GM18507 (cell line): ENCODE measurements around the gene ERICH6.
A peak's percentile ranks its signal among the peaks of the same experiment; 100 is the strongest.

Experiments
- DNase-seq: peaks from one replicate; pipeline ENCODE4 v3.0.0; 2011; ENCODE audit warnings: low read depth; ENCODE audit not compliant: insufficient read length; ENCODE audit errors: extremely low spot score
- FAIRE-seq: peaks from 2 replicates; lab custom pipeline; 2011; peaks lifted over from hg19 to GRCh38; lab: Jason Lieb, UNC

The ERICH6 gene

DNA sequence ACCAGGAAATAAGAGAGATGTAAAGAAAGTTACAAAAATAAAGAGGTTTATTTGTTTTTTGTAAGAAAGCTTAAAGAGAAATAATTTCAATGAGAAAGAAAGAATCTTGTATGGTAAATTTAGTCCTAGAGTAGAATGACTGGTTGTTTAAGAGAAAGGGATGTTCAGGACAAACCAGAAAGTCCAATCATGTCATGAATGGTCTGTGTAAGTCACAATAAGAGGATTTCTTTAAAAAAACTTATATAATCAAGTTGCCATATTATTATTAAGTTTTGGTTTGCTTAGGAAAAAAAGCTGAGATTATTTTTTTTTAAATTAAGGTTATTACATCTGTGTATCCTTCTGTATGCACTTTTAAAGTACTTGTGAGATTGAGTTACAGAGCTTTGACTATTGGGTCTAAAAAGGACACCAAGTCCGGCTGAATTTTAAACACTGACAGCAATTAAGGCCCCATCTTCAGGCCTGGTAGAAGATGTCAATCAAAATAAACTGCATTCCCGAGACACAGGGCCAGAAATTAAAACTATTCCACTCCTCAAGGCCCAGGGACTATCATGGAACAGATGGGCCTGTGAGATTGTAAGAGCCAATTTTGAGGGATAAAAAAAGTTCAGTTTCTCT lies 12.2 kb downstream of the ERICH6 start:
- FAIRE-seq, result no peak
- no peak for DNase-seq

DNA sequence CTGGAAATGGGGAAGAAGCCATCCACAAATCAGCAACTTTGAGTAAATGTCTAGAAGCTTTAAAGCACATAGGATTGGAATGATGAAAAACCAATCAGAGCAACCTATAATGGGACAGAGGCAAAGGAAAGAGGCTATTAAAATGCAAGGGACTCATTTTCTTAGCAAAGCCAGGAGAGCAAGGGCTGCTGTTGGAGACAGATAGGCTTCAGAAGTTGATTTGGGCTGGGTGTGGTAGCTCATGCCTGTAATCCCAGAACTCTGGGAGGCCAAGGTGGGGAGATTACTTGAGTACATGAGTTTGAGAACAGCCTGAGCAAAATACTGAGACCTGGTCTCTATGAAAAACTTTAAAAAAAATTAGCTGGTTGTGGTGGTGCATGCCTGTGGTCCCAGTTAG lies 16.1 kb downstream of the ERICH6 start:
- no peak for FAIRE-seq

DNA sequence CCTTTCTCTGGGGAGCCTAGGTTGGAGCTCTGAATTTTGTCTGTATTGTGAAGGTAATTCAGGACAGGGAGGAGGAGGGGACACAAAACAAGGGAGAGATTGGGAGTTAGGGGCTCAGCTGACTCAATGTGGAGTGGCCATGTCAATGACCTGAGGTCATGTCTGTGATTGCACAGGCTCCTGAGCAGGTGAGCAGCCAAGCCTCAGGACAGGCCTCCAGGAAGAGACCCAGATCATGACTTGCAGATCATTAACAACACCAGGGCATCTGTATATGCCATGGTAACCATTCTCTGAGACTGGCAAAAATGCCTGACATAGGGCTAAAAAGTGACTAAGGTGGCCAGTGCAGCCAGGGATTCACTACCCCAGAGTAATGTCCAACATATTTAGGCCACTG lies 20.9 kb downstream of the ERICH6 start:
- no peak for FAIRE-seq
- DNase-seq, result no peak

More for the DNA sequence above, 16.1 kb downstream of the ERICH6 start:
- no peak for DNase-seq

DNA sequence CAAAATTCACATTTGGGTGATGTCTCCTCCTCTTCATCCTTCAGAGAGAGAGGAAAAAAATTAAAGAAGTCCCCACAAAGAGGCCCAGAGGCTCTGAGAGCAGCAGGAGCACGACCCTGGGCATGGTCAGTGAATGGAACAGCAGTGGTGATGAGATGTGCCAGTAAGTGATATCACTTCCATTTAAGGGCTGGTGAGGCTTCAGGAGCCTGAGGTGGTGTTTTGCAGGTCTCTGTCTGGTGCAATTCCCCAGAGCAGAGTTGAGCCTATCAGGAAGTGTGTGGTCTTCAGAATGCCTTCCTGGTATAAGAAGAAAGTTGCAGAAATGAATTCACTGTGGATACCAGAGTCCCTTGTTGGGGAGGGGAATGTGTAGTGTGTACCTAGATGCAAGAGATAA lies 21.4 kb downstream of the ERICH6 start:
- FAIRE-seq, result no peak
- DNase-seq, result no peak

DNA sequence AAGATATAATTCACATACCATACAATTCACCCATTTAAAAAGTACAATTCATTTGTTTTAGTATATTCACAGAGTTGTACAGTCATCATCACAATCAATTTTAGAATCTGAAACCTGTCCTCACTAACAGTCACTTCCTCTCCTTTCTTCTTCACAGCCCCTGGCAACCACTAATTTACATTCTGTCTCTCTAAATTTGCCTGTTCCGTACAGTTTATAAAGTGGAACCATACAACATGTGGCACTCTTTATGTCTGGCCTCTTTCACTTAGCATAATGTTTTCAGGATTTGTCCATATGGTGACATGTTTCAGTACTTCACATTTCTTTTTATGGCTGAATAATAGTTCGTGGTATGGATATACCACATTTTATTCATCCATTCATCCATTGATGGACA lies 22.7 kb downstream of the ERICH6 start:
- DNase-seq (no peak), FAIRE-seq (peak; percentile 93)

DNA sequence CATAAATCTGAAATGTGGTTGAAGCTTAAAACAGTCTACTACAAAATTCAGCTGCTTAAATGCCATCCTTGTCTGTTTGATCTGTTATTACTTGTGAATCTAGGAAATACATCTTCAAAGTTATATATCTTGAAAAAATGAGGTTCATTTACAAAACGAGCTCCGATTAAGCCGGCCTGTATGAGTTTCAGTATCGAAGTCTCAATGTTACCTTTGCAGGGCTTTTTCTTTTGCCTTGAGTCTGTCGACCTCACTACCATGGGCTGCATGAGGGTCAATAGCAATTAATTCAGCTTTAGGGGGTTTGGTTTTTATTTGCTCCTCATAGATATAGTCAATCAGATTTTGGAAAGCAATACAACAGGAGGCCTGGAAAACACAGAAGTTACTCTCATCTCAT lies 23.2 kb downstream of the ERICH6 start:
- DNase-seq (no peak), FAIRE-seq (no peak)

DNA sequence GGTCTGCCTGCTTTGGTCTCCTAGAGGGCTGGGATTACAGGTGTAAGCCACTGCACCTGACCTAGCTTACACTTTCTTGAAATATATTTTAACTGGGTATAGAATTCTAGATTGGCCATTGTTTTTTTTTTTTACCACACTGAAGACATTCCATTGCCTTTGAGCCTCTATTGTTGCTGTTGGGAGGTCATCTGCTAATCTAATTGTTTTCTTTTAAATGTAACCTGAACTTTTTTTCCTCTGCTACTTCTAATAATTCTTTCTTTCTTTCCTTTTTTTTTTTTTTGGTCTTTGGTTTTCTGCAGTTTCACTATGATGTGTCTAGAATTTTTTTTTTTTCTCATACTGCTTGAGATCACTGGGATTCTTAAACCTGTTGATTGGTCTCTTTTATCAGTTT lies 28.1 kb downstream of the ERICH6 start:
- peak; percentile 50 for FAIRE-seq
- no peak for DNase-seq

DNA sequence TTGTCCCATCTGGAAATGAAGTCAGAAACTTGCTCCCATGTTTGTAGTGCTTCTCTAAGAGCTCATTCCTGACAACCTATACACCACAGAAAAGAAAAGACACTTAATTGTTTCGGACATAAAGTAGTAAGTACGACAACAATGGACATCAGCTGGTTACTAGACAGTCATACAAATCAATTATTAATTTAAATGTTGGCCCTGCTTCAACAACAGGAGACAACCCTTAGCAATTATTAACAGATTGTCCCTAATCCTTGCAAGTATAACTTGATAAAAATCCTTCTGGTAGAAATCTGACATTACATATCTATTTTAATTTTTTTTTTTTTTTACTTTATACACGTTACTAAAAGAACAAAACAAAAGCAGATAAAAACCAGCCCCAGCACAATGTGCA lies 29.8 kb downstream of the ERICH6 start:
- DNase-seq (no peak), FAIRE-seq (no peak)

DNA sequence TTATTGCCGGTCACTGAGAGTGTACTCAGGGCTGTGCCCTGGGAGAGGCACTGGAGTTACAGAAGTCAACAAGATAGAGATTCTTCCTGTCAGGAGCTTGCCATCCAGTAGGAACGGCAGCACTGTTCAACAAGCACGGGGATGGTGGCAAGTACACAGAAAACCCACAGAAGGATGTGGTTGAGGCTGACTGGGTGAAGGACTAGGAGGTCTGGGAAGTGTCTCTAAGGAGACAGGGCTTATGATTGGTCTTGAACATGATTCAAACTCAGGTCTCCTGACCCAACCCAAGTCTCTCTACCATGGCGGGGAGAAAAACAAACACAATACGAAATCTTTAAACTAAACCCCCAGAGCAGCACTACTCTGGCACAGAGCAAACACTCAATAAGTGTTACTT lies 37.6 kb downstream of the ERICH6 start:
- FAIRE-seq (no peak), DNase-seq (no peak)

DNA sequence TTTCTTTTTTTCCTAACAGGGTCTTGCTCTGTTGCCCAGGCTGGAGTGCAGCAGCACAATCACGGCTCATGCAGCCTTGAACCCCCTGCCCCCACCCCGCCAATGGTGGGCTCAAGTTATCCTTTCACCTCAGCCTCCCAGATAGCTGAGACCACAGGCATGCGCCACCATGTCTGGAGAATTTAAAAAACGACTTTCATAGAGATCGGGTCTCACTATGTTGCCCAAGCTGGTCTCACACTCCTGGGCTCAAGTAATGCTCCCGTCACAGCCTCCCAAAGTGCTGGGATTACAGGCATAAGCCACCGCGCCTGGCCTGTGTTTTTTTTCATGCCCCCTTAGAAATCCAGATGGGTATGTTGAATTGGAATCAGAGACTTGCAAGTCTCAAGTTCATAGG lies 40.3 kb downstream of the ERICH6 start:
- no peak for FAIRE-seq

DNA sequence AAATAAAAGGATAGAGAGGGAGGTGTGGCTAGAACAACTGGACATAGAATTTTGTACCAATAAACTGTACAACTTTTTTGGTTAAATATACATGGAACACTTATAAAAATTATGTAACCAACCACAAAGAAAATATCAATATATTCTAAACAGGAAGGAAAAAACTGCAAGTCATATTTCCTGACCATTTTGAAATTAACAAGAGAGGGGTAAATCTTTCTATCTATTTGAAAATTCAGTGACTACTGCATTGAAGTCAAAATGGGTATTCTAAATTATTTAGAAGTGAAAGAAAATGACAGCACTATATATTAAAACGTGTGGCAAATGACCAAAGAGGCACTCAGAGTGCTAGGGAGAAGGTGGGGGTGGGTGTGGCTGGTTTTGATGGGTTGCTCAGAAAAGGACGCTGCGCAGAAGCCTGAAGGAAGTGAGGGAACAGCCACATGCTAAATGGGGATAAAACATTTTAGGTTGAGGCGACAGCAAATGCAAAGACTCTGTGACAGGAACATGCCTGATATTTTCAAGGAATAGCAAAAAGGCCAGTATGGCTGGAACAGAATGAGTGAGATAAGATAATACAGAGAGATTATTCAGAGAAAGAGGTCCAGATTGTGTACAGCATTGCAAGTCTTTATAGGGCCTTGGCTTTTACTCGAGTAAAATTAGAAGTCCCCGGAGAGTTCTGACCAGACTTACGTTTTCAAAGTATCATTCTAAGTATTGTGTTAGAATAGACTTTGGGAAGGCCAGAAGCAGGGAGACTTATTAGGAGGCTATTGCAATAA lies 41.1 kb downstream of the ERICH6 start:
- DNase-seq, result no peak
- no peak for FAIRE-seq

More for the DNA sequence above, 40.3 kb downstream of the ERICH6 start:
- DNase-seq, result no peak

DNA sequence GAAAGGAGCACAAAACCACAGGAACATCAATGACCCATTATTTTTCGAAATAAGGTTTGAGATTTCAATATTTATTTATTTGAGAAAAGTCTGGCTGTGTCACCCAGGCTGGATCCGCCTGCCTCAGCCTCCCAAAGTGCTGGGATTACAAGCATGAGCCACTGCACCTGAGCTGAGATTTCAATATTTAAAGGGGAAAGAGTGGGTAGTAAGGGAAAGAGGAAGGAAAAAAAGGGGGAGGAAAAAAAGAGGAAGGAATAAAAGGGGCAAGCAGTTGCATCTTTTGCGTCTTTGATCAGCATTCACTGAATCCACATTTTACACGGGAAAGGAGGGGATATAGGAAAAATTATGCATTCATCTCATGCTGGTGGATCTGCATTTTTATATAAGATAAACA lies 47.4 kb downstream of the ERICH6 start:
- no peak for DNase-seq
- FAIRE-seq, result no peak

DNA sequence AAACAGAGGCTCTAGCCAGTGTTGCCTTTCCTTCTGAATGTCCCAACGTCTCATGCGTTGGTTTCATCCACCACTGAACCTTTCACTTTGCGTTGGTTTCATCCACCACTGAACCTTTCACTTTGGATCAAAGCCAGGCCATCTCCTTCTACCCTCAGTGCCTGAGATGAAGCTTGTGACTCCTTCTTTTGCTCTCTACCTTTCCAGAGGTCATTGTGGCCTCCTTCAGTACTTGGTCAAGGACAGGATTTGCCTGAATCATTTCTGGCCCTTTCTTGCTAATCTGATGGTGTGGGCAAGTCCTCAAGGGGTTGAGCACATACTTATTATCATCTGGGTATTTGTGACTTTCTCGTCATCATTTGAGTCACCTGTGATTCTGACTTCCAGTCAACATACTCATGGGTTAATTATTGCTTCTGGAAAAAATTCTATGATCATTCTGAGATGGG lies 50.6 kb downstream of the ERICH6 start:
- no peak for DNase-seq

DNA sequence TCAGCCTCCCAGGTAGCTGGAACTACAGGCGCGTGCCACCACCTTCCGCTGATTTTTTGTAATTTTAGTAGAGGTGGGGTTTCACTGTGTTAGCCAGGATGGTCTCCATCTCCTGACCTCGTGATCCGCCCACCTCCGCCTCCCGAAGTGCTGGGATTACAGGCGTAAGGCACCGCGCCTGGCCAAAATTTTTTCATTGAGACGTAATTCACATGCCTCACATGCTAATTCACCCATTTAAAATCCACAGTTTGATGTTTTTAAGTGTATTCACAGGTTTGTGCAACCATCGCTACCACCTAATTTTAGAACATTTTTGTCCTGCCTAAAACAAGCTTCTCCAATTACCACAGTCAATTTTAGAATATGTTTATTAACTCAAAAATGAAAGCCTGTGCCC lies 63.5 kb downstream of the ERICH6 start:
- FAIRE-seq, result no peak

More for the DNA sequence above, 50.6 kb downstream of the ERICH6 start:
- FAIRE-seq, result peak; percentile 70

DNA sequence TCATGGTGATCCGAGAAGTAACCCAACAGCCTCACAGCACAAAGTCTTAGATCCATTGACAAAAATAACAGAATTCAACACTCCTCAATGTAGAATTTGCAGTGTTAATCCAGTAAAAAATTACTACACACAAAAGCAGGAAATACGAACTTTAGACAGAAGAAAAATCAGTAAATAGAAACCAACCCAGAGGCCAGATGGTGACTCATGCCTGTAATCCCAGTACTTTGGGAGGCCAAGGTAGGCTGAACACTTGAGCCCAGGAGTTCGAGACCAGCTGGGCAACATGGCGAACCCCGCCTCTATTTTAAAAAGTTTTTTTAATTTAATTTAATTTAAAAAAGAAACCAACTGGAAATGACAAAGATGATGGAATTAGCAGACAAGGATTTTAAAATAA lies 64.5 kb downstream of the ERICH6 start:
- FAIRE-seq (no peak), DNase-seq (no peak)

More for the DNA sequence above, 63.5 kb downstream of the ERICH6 start:
- no peak for DNase-seq

DNA sequence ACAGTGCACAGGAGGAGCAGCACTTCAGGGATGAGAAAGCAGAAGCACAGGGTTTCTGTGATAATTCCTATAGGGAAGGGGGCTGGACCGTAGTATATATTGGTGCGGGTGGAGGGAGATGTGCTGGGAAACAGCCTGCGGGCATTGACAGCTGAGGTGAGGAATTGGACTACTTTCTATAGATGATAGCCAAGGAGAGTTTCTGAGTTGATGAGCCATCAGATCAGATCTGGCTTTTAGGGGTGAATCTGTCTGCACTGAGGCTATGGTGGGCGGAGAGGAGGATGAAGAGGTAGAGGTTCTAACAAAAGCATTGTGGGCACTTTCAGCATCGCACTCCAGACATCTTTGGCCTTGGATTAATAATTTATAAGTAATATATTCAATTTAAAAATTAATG lies 67.5 kb downstream of the ERICH6 start:
- no peak for DNase-seq
- no peak for FAIRE-seq

DNA sequence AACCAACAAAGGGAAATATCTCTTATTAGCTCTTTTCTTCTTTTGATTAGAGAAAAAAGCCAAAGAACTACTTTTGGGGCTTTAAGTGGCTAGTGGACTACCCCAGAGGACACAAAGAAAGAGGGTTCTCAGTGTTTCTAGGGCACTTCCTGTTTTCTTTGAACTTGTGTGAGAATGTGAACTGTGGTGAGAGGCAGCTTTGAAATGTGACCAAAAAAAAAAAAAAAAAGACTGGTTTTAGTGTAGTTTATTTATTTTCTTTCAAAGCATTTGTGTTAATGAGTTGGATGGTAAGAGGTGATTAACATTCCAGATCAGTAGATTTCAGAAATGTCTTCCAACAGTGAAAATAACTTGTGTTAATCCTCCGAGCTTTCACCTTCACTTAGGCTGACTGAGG lies 68.2 kb downstream of the ERICH6 start:
- DNase-seq, result no peak
- peak; percentile 45 for FAIRE-seq

DNA sequence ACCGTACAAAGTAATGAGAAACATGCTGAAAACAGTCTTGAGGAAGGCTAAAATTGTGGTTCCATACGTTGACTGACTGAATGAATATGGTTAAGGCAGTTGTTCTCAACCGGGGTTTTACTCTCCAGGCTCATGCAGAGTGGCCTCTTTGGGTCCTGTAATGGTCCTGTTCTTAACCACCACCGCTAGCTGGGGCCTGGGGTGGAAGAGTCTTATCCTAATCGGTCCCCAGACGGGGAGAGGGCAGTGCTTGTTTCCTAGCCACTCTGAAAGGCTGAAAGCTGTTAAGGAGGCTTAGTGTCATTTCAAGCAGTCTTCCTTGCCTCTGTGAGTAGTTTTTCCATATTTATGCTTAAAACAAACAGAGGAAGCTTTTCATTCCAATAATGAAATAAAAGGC lies 68.6 kb downstream of the ERICH6 start:
- FAIRE-seq (no peak), DNase-seq (no peak)

DNA sequence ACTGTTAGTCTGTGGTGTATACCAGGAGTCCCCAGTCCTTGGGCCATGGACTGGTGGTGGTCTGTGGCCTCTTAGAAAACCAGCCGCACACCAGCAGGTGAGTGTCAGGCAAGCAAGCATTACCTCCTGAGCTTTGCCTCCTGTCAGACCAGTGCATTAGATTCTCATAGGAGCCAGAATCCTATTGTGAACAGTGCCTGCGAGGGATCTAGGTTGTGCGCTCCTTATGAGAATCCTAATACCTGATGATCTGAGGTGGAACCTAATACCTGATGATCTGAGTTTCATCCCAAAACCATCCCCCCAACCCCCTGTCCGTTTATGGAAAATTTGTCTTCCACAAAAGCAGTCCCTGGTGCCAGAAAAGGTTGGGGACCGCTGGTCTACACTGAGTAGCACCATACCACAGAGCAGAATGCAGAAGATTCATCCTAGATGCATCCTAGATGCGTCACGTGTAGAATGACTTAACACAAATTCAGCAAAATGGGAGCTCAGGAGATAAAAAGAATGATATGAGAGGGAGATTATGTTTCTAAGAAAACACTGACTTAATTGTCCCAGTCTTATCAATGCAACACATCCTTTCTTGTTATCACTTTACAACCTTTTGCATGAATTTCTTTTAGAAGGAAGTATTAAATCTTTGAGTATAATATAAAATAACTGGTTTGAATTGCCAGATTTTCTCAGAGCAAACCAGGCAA lies 72.1 kb downstream of the ERICH6 start:
- no peak for DNase-seq
- no peak for FAIRE-seq

DNA sequence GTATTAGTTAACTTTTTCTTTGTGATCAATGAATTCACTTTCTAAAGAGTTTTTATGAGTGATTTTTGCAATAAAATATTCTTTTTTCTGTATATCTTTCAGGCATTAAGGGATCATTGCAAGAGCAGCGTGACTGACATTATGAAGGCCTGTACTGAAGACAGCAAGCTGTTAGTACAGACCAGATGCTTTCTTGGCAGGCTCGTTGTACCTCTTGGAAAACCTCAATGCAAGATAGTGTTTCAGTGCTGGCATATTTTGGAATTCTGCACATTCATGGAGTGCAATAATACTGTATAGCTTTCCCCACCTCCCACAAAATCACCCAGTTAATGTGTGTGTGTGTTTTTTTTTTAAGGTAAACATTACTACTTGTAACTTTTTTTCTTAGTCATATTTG lies 76.2 kb downstream of the ERICH6 start:
- FAIRE-seq, result no peak

More for the DNA sequence above, 76.2 kb downstream of the ERICH6 start:
- no peak for DNase-seq
